ENCODE results near the gene ARHGAP30.
"Not testable (repeated sequence)": the region's sequence is repeated elsewhere in the genome, so short reads cannot be mapped to it uniquely, and the experiment has no call there.

Gene ARHGAP30, protein sequence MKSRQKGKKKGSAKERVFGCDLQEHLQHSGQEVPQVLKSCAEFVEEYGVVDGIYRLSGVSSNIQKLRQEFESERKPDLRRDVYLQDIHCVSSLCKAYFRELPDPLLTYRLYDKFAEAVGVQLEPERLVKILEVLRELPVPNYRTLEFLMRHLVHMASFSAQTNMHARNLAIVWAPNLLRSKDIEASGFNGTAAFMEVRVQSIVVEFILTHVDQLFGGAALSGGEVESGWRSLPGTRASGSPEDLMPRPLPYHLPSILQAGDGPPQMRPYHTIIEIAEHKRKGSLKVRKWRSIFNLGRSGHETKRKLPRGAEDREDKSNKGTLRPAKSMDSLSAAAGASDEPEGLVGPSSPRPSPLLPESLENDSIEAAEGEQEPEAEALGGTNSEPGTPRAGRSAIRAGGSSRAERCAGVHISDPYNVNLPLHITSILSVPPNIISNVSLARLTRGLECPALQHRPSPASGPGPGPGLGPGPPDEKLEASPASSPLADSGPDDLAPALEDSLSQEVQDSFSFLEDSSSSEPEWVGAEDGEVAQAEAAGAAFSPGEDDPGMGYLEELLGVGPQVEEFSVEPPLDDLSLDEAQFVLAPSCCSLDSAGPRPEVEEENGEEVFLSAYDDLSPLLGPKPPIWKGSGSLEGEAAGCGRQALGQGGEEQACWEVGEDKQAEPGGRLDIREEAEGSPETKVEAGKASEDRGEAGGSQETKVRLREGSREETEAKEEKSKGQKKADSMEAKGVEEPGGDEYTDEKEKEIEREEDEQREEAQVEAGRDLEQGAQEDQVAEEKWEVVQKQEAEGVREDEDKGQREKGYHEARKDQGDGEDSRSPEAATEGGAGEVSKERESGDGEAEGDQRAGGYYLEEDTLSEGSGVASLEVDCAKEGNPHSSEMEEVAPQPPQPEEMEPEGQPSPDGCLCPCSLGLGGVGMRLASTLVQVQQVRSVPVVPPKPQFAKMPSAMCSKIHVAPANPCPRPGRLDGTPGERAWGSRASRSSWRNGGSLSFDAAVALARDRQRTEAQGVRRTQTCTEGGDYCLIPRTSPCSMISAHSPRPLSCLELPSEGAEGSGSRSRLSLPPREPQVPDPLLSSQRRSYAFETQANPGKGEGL

GRCh38 chr1:161069731-161070270, at the start of gene ARHGAP30:
TSS of gene ARHGAP30 (minus strand) at chr1:161069891. CDS start at chr1:161069624, 267 bp downstream.
- DNase-seq, result peak; percentile 77 to 82

DNA sequence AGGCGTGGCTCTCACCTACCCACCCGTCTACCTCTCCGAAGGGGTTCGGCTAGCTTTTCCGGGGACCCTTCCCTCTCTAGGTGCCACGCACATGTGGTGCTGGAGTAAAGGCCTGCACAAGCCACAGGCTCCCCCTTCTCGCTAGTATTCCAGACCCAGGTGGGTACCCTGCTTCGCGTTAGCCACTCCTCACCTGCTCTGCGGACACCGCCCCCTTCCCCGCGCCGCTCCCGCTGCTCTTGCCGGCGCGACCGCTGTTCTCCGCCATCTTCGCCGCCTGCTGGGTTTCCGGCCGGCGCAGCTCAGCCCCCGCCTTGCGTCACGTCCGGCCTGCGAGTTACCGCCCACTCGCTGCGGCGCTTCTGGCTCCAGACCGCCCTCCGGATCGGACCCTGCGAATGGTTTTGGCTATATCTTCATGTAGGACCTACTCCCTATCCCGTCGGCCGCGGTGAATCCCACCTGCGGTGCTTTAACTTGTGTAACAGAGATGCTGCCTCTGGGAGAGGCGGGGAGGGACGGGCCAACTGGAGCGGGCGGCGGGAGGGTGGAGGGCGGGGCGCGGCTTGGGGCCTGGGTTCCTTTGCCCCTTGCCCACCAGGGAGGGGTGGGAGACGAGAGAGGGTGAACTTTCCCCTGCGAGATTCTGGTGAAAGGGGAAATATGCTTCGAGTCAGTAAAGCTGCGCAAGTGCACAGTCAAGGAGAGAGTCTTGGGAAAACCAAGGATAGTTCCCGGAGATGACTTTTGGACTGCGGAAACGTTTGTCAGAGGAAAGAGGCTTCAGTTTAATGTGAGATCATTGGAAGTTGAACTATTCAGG, 48.3 kb upstream of the ARHGAP30 start, which contains the start of the genes NIT1 and PFDN2:
Gene NIT1, plus strand, starts transcription at position 347 of the 823 bp plus-strand sequence. Its CDS starts 72 bp downstream, at position 419.
Gene PFDN2, minus strand, starts transcription at position 279 of the 823 bp plus-strand sequence. Its CDS starts 11 bp downstream, at position 268.
- DNase-seq, result peak; percentile 68 to 76

DNA sequence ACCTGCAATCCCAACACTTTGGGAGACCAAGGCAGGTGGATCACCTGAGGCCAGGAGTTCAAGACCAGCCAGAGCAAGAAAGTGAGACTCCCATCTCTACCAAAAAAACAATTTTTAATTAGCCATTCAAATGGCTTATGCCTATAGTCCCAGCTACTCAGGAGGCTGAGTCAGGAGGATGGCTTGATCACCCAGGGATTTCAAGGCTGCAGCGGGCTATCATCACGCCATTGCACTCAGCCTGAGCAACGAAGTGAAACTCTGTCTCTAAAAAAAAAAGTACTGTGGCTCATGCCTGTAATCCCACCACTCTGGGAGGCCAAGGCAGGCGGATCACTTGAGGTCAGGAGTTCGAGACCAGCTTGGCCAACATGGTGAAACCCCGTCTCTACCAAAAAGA, 46.3 kb upstream of the ARHGAP30 start:
- DNase-seq, result not testable (repeated sequence)

- no peak for DNase-seq
Measured at GRCh38 chr1:161115132-161115711, 45.5 kb upstream of the ARHGAP30 start.

- no peak for DNase-seq
Measured at GRCh38 chr1:161114556-161114955, 44.9 kb upstream of the ARHGAP30 start.

GRCh38 chr1:161113915-161114314, 44.2 kb upstream of the ARHGAP30 start:
- no peak for DNase-seq

GRCh38 chr1:161111527-161111926, 41.8 kb upstream of the ARHGAP30 start:
- peak in 1 of 2 donors; percentile 11 for DNase-seq

- no peak for DNase-seq
Measured at GRCh38 chr1:161111117-161111516, 41.4 kb upstream of the ARHGAP30 start.

- no peak for DNase-seq
Measured at GRCh38 chr1:161106431-161106830, 36.7 kb upstream of the ARHGAP30 start.

DNA sequence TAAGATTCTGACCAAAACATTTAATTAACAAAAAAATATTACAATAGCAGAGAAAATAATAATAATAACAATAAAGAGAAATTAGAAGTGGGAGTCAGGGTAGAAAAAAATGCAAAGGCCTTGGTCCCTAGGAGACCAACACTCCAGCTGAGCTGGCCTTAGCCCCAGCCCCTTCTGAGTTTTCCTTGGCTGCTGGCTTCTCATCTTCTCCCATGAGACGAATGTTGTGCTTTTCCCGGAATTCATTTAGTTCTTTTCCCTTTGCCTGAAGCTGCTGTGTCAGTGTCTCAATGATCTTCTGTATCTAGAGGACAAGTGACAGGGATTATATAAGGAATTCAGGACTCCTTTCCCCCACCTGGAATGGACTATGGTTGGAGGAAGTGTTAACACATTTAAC, 30.9 kb upstream of the ARHGAP30 start:
- no peak for DNase-seq

GRCh38 chr1:161099090-161099802, 29.6 kb upstream of the ARHGAP30 start:
- DNase-seq, result no peak

DNA sequence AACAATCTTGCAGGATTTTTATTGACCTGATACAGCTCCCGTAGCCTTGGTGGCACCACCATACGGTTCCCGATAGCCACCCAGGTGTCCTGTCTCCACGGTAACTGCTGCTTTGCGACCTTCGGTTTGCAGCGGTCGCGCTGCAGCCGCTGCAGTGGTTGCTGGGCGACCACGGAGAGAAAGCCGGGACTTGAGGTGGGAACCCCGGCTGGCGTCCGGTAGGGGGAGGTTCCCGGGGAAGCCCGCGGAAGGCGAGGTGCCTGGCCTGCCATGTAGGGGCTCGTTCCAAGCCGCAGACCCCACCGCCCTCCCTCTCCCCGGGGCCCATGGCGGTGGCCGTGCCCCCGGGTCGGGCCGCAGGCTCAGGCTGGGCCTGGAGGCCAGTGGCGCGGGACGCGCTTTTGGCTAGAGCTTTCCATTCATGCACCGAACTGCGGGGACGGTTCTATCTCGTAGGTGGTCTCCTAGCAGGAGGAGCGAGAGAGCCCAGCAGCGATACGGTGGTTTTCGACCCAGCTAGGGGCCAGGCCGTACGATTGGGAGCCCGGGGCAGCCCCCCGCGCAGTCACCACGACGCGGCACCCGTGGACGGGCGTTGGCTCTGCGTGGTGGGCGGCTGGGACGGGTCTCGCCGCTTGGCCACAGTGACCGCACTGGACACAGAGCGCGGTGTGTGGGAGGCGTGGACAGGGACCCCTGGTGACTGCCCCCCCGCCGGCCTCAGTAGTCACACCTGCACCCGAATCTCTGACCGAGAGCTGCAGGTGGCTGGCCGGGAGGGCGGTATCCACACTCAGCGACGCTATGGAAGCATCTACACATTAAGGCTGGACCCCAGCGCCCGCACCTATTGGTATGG, 28.7 kb upstream of the ARHGAP30 start, which contains the start of gene KLHDC9:
Gene KLHDC9, plus strand, starts transcription at position 152 of the 859 bp plus-strand sequence. Its CDS starts 175 bp downstream, at position 327.
- DNase-seq, result peak in 1 of 2 donors; percentile 32

DNA sequence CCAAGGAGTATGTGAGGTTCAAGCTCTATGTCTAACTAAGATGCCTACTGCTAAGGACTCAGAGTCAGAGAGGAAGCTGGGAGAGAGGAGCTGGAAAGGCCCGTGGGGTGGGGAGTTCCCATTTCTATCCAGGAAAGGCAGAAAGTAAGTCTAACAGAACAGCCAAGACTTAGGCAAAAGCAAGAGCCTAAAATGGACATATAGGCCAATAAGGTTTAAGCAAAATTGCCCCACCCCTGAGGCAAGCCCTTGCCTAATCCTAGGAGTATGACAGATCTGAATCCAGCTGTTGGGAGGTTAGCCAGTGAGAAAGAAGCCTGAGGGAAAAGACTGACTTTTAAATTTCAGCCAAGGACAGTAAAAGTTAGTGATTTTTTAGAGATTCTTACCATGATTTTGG, 26.8 kb upstream of the ARHGAP30 start:
- no peak for DNase-seq

- no peak for DNase-seq
Measured at GRCh38 chr1:161096015-161096414, 26.3 kb upstream of the ARHGAP30 start.

DNA sequence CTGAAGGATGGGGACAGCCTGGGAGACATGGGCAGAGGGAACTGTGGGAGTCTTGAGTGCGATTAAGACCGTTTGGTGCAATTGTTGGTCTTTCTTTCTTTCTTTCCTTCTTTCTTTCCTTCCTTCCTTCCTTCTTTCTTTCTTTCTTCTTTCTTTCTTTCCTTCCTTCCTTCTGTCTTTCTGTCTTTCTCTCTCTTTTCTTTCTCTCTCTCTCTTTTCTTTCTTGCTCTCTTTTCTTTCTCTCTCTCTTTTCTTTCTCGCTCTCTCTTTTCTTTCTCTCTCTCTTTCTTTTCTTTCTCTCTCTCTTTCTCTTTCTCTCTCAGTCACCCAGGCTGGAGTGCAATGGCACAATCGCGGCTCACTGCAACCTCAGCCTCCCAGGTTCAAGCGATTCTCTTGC, 25.5 kb upstream of the ARHGAP30 start:
- no peak for DNase-seq

- no peak for DNase-seq
Measured at GRCh38 chr1:161094481-161094880, 24.8 kb upstream of the ARHGAP30 start.

DNA sequence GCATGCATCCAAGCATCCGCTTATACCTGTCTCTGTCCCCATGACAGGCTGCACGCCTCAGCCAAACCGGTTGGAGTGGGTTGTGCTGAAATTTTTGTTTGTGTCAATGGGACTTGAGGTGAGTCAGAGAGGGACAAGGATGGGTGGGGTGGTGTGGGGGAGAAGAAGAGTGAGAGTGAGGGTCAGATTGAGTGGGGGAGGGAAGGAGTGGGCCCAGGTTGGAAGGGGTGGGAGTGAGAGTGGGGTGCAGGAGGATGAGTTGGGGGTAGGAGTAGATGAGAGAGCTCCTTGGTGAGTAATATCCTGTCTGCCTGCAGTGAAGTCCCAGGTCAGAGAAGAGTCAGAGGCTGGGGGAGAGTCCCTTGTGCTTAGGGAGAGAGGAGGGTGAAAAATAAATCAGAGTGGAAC, 22.9 kb upstream of the ARHGAP30 start:
- peak in 1 of 2 donors; percentile 71 for DNase-seq

DNA sequence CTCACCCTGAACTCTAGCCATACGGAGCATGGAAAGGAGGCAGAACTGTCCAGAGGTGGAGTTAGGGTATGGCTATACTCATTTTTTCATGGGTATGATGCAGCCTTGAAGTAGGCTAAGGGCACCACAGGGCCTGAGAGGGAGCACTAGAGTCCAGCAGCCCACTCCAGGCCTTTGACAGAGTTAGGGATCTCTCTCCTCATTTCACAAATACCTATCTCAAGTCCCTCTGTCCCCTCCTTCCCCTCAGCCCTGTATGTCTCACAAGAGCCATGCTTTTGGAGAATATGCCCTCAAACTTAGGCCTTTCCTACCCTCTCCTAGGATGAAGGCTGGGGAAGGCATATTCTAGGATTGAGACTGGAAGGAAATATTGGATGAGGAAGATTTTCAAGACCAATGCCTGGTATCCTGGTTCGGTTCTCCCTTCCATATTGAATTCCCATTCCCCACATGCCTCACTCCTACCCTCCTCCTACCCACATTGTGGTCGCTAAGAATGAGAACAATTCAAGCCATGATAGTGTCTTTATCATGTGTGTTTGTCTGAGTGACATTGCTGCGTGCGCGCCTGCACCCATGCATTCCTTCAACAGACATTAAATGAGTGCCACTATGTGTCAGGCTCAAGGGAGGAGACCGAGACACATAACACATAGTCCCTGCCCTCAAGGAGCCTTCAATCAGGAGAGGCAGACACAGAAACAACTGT, 22.3 kb upstream of the ARHGAP30 start:
- no peak for DNase-seq

DNA sequence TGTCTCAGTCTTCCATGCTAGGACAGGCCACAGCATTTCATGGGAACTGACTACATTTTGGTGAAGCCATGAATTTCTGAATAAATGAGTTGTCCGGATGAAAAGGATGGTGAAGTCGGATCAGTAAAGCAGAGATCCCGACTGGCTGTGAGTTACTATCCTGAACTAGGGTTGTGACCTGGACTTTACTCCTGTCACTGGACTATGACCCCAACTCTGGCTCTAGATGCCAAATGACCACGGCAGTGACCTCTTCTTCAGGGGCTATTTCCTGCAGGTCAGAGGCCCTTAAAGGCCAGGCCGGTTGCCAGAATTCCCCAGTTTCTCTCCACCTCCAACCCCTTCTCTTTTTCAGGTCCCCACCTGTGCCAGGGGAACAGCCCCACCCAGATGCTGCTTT, 21.4 kb upstream of the ARHGAP30 start:
- no peak for DNase-seq

Measured in bone marrow (tissue), 2 donors.